Immature natural killer cell (primary cell): ENCODE results near the gene MMP23B. TPM values are rescaled to one million over a fixed set of nuclear protein-coding genes. Genes with fewer than 3 reads are reported as not detected.
"Not testable (repeated sequence)": the region's sequence is repeated elsewhere in the genome, so short reads cannot be mapped to it uniquely, and the experiment has no call there.

ENCODE experiments used
- DNase-seq, 3 donors: peaks; one replicate each; pipeline ENCODE4 v3.0.0; 2022; ENCODE audit warnings: mixed read lengths in 1 of 3
- H3K27ac Mint-ChIP-seq, 6 donors: one replicate each; pipeline ENCODE4 v1.8.0; 2020; ENCODE audit warnings: mixed read lengths in 6 of 6, mild to moderate bottlenecking in 5 of 6, inconsistent platforms in 4 of 6, moderate library complexity in 3 of 6
- H3K27me3 Mint-ChIP-seq, 3 donors: one replicate each; pipeline ENCODE4 v1.8.0; 2020 to 2021; ENCODE audit warnings: low read depth in 3 of 3, mild to moderate bottlenecking in 3 of 3, mixed read lengths in 3 of 3, moderate library complexity in 3 of 3, inconsistent platforms in 1 of 3
- H3K36me3 Mint-ChIP-seq, 3 donors: one replicate each; pipeline ENCODE4 v1.8.0; 2020; ENCODE audit warnings: mixed read lengths in 3 of 3, inconsistent platforms in 2 of 3, mild to moderate bottlenecking in 2 of 3
- H3K4me1 Mint-ChIP-seq, 2 donors: one replicate each; pipeline ENCODE4 v1.8.0; 2020; ENCODE audit warnings: inconsistent platforms in 2 of 2, mild to moderate bottlenecking in 2 of 2, mixed read lengths in 2 of 2, moderate library complexity in 1 of 2
- H3K4me3 Mint-ChIP-seq, 5 donors: one replicate each; pipeline ENCODE4 v1.8.0; 2020; ENCODE audit warnings: mild to moderate bottlenecking in 5 of 5, mixed read lengths in 5 of 5, inconsistent platforms in 3 of 5, moderate library complexity in 3 of 5
- H3K9me3 Mint-ChIP-seq, 6 donors: one replicate each; pipeline ENCODE4 v1.8.0; 2020; ENCODE audit warnings: mild to moderate bottlenecking in 6 of 6, mixed read lengths in 6 of 6, inconsistent platforms in 4 of 6, moderate library complexity in 3 of 6
- polyA plus RNA-seq, 3 donors: library from polyadenylated mRNA; unstranded; fragments of 300-500 nt; fragmentation: Illumina TruSeq; gene quantifications; one replicate each; pipeline ENCODE4 v1.2.3, GENCODE V29; 2021

The MMP23B gene
- 10 to 100 TPM; 10.4 to 22.3 (median 12.6) TPM for polyA plus RNA-seq

DNA sequence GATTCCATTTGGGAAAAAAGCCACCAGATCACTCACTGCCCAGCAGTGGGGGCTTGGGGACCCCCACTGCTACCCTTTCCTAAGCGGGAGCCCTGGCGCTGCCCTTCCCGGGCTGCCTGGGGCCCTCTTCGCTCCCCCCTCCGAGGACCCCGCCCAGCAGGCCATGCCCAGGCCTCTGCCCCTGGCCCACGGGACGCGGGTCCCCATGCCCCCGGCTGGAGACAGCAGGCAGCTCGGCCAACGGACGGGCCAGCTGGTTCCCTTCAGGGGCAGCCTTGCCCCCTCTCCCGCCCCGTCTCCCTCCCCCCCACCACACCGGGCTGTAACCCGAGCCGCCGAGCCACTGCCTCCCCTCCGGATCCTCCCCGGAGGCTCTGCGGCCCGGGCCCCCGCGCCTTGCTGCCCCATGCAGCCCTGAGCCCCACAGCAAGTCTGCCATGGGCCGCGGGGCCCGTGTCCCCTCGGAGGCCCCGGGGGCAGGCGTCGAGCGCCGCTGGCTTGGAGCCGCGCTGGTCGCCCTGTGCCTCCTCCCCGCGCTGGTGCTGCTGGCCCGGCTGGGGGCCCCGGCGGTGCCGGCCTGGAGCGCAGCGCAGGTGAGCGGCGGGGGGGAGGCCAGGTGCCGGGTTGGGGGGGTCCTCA is at the start of gene MMP23B:
Gene MMP23B (plus strand): TSS at position 392 of the 639 bp plus-strand sequence. CDS start 46 bp downstream, at position 438.
- Mint-ChIP-seq H3K27ac (peak within 1 kb of the TSS; percentile 86 to 95 (median 94)), H3K4me3 (peak within 1 kb of the TSS; percentile 85 to 88 (median 86)), H3K36me3 (no peaks in the 10 kb centered on the region), H3K4me1 (peaks cover 0 to 14% of the 10 kb centered on the region in 2 donors), H3K27me3 (peaks cover 8 to 23% (median 10%) of the 10 kb centered on the region in 3 donors), H3K9me3 (peaks cover 0 to 2% (median 0%) of the 10 kb centered on the region in 6 donors)
- DNase-seq: peak in 1 of 3 donors; percentile 26

DNA sequence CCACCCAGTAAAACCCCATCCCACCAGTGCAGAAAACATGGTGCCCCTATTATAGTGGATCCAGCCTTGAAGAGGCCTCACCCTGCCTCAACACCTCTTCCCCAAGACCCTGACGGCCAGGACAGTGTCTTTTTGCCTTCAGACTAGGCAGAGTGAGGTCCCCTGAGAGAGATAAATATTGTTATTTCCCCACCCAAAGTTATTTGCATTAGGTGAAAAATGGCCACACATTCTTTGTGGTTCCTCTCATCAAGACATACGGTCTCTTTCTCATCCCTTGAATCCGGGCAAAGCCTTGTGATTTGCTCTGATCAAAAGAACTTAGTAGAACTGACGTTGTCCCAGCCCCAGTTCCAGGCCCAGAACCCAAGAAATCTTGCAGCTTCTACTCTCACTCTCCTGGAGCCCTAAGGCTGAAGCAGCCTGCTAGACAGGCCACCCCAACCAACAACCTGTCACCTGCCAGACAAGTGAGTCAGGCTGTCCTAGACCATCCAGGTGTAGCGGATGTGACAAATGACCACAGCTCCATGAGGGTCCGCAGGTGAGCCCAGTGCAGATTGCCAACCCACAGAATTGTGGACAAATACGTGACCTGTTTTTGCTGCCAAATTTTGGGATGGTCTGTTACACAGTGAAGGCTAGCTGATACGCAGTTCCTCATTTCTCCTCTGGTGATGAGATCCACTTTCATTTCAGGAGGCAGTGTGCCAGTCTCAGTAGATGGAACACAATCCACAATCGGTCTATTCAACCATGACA is 49.2 kb upstream of the MMP23B start:
- peaks cover 4 to 10% (median 4%) of the 10 kb centered on the region in 3 donors for H3K27me3 Mint-ChIP-seq

DNA sequence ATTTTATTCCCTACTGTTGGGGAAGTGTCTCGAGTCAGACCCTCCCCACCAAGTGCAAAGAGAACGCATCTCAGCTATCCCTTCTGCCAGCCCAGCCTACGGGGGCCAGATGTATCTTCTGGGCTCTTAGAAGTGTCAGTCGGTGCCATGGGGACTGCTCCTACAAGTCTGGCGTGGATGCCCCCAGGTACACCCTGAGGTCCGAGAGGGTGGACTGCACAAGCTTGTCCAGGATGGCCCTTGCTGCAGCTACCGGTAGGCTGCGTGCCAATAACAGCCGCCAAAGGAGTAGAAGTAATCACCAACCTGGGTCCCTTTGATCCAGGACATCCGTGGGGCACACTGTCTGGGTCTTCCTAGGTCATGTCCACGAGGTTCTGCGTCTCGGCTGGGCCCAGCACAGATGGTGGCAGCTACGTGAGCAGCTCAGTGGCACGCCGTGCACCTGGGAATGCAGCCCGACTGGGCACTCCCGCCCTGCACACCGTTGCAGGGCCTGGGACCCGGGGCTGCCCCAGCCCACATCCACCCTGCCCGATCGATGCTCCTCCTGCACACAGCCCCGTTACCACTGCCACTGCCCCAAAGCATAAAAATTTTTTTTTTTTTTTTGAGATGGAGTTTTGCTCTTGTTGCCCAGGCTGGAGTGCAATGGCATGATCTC is 48.5 kb upstream of the MMP23B start:
- no peak for DNase-seq
- no peak overlapping the region for H3K27ac Mint-ChIP-seq
- no peaks in the 10 kb centered on the region for H3K4me1 Mint-ChIP-seq
- peaks cover 0 to 10% (median 4%) of the 10 kb centered on the region in 3 donors for H3K27me3 Mint-ChIP-seq
- no peaks in the 10 kb centered on the region for H3K9me3 Mint-ChIP-seq
- H3K4me3 Mint-ChIP-seq: no peak overlapping the region
- no peaks in the 10 kb centered on the region for H3K36me3 Mint-ChIP-seq

More for the DNA sequence above, 49.2 kb upstream of the MMP23B start:
- Mint-ChIP-seq H3K27ac (no peak overlapping the region), H3K4me1 (no peaks in the 10 kb centered on the region), H3K4me3 (no peak overlapping the region), H3K9me3 (no peaks in the 10 kb centered on the region), H3K36me3 (no peaks in the 10 kb centered on the region)
- DNase-seq: no peak

DNA sequence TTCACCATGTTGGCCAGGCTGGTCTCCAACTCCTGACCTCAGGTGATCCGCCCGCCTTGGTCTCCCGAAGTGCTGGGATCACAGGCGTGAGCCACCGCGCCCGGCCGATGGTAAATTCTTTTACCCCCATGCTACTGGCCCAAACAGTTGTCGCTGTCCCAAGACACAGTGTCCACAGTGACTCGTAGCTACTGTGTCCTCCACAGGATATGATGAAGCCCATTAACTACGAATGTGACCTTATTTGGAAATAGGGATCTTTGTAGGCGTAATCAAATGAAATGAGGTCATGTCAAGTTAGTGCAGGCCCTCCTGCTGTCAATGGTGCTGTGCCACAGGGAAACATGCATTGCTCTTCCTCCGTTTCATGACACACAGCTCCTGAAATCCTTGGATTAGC is 40.5 kb upstream of the MMP23B start:
- no peak overlapping the region for H3K4me3 Mint-ChIP-seq
- H3K4me1 Mint-ChIP-seq: no peaks in the 10 kb centered on the region
- H3K36me3 Mint-ChIP-seq: no peaks in the 10 kb centered on the region
- no peak for DNase-seq
- no peak overlapping the region for H3K27ac Mint-ChIP-seq
- no peaks in the 10 kb centered on the region for H3K9me3 Mint-ChIP-seq
- peaks cover 2 to 4% (median 2%) of the 10 kb centered on the region in 3 donors for H3K27me3 Mint-ChIP-seq

DNA sequence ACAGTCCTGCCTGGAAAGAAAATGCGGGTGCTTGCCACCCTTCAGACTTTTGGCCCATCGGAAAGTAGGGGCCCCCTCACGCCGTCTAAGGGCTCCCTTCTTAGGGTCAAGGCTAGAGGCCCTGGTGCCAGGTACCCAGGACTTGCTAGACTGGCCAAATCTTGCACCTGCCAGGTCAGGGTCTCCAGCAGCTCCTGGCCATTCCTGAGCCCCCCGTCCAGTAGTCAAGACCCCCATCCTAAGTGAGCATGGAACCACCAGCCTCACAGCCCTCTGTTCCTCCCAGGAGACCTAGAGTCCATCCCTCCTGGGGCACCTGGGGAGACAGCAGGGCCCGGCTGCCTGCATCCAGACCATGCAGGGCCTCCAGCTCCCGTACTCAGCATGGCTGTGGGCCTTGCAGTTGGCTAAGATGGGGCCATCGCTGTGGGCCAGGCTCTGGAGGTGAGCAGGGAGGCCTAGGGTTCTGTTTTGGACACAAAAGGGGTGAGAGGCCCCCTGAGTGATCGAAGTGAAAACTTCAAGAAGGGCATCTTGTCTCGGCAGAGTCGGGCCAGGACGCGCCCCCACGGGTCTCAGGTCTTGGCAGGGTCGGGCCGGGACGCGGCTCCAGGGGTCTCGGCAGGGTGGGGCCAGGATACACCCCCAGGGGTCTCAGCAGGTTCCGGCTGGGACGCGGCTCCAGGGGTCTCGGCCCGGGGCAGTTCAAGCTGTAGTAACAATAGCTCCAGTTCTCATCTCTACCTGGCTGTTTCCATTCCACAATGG is 38.0 kb upstream of the MMP23B start:
- Mint-ChIP-seq H3K27ac (no peak overlapping the region), H3K4me3 (no peak overlapping the region), H3K9me3 (no peaks in the 10 kb centered on the region), H3K36me3 (no peaks in the 10 kb centered on the region), H3K27me3 (peaks cover 2 to 5% (median 2%) of the 10 kb centered on the region in 3 donors), H3K4me1 (peaks cover 0 to 5% of the 10 kb centered on the region in 2 donors)
- no peak for DNase-seq

DNA sequence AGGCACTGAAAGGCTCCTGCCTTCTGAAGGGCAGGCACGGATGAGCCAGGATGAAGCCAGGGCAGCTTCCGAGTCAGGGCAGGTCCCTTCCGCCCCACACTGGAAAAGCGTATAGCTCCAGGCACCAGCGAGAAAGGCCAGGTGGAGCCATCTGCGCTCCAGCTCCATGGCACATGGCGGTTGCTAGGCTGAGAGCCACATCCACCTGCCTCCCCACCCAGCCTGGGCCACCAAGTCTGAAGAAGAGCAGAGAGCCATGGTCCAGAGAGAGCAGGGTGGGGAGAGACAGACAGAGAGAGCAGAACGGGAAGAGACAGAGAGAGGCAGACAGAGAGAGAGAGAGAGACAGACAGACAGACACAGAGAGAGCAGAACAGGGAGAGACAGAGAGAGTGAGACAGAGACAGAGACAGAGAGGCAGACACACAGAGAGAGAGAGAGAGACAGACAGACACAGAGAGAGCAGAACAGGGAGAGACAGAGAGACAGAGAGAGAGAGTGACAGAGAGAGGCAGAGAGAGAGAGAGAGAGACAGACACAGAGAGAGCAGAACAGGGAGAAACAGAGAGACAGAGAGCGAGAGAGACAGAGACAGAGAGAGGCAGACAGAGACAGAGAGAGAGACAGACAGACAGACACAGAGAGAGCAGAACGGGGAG is 37.2 kb upstream of the MMP23B start:
- no peak for DNase-seq
- peaks cover 0 to 5% of the 10 kb centered on the region in 2 donors for H3K4me1 Mint-ChIP-seq
- no peaks in the 10 kb centered on the region for H3K36me3 Mint-ChIP-seq
- no peak overlapping the region for H3K27ac Mint-ChIP-seq
- no peak overlapping the region for H3K4me3 Mint-ChIP-seq
- no peaks in the 10 kb centered on the region for H3K9me3 Mint-ChIP-seq
- peaks cover 1 to 5% (median 2%) of the 10 kb centered on the region in 3 donors for H3K27me3 Mint-ChIP-seq

DNA sequence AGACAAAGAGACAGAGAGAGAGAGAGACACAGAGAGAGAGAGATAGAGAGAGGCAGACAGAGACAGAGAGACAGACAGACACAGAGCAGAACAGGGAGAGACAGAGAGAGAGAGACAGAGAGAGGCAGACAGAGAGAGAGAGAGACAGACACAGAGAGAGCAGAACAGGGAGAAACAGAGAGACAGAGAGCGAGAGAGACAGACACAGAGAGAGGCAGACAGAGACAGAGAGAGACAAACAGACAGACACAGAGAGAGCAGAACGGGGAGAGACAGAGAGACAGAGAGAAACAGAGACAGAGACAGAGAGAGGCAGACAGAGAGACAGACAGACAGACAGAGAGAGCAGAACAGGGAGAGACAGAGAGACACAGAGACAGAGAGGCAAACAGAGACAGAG is 36.6 kb upstream of the MMP23B start:
- not testable (repeated sequence) for H3K4me3 Mint-ChIP-seq, H3K9me3 Mint-ChIP-seq, H3K27me3 Mint-ChIP-seq, H3K27ac Mint-ChIP-seq, DNase-seq, H3K36me3 Mint-ChIP-seq, H3K4me1 Mint-ChIP-seq

DNA sequence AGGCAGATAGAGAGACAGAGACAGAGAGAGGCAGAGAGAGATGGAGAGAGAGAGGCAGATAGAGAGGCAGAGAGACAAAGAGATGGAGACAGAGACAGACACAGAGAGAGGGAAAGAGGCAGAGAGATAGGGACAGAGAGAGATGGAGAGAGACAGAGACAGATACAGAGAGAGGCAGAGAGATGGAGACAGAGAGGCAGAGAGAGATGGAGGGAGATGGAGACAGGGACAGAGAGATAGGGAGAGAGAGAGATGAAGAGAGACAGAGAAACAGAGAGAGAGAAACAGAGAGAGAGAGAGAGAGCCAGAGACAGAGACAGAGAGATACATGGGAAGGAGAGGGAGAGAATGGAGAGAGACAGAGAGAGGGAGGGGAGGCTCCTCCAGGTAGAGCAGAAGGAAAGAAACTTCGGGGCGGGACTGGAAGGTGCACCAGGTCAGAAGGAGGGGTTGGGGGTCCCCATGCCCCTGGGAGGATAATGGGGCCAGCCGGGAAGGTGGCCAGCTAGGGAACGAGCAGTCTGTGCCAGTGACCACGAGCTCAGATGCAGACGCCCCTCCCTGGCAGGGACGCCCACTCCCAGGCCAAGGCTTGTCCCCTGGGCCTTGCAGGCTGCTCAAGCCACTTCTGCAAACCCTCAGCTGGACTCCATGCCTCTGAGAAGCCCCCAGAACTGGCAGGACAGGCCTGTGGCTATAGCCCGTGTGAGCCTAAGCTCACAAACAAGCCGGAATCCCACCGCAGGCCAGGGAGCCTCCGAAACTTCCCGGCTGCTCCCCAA is 35.3 kb upstream of the MMP23B start:
- Mint-ChIP-seq H3K9me3 (no peaks in the 10 kb centered on the region), H3K4me1 (peaks cover 0 to 5% of the 10 kb centered on the region in 2 donors), H3K27ac (no peak overlapping the region), H3K27me3 (peaks cover 0 to 3% (median 2%) of the 10 kb centered on the region in 3 donors), H3K4me3 (no peak overlapping the region), H3K36me3 (no peaks in the 10 kb centered on the region)
- DNase-seq: no peak

DNA sequence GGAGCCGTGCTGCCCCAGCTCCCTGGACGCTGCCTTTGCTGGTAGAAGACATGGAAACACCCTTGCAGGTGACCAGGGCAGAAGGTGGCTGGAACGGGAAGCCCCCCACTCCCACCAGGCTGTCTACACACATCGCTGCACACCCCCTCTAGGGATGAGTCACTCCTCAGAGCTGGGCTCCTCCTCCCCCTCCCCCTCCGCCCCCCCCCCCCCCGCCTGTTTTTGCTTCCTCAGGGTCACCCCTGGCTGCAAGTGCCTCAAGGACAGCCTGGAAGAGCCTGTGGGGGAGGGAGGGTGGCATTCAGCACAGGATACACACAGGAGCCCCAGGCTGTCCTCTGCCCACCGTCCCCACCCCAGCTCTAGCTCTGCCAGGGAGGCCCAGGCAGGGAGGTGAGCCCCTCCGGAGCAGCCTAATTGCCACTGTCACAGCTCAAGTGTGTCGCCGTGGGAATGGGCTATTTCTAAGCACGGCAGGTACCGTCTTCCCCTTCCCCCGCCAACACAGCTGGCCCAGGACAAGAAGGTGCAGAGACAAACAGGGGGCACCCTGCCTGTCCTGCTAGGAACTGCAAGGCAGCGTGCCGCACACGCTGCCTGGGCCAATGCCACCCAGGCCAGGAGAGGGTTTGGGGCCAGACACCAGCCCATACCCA is 34.6 kb upstream of the MMP23B start:
- Mint-ChIP-seq H3K27me3 (peaks cover 0 to 3% (median 2%) of the 10 kb centered on the region in 3 donors), H3K9me3 (no peaks in the 10 kb centered on the region), H3K27ac (no peak overlapping the region), H3K4me1 (peaks cover 0 to 5% of the 10 kb centered on the region in 2 donors), H3K36me3 (no peaks in the 10 kb centered on the region), H3K4me3 (no peak overlapping the region)
- DNase-seq: no peak

DNA sequence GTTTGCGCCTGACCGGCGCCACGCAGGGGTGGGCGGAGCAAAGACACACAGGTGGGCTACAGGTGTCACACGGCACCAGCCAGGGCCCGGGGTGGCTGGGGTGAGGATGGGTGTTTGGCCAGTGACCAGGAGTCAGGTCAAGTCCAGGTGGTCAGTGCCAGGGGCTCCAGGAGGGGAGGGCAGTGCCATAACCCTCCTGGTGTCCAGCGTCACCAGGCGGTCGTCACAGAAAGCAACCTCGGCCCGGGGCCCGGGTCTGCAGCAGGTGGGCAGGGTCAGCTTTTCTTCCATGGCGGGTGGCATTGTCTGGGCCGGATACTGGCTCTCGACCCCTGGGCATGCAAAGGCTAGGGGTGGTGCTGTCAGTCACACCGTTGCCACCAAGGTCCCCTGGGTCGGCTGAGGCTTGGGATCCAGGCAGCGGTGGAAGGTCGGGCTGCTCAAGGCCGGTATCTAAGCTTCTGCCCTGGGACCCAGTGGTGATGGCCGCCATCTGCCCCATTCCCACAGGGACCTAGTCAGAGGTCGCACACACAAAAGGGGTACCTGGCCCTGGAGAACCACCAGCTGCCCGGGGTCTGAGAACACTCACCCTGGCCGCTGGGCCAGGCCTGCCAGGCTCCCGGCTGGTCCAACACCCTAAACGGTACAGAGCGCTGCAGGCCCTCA is 33.8 kb upstream of the MMP23B start:
- Mint-ChIP-seq H3K27ac (no peak overlapping the region), H3K9me3 (no peaks in the 10 kb centered on the region), H3K4me1 (peaks cover 0 to 5% of the 10 kb centered on the region in 2 donors), H3K4me3 (peak overlapping the region in 3 of 5 donors; percentile 38 to 72 (median 71)), H3K27me3 (peaks cover 0 to 3% (median 2%) of the 10 kb centered on the region in 3 donors), H3K36me3 (no peaks in the 10 kb centered on the region)
- no peak for DNase-seq

DNA sequence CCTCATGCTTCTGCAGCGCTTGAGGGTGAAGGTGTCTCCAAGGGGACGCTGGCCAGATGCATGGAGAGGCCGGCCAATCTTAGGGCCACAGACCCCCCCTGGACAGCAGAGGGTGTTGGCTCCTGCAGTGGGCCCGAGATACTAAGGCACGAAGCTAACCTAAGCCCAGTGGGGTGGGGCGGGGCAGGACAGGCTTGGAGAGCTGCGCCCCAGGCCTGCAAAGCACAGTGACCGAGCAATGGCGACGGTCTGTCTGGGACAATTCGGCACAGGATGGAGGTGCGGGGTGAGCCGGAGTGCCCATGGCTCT is 33.3 kb upstream of the MMP23B start:
- Mint-ChIP-seq H3K36me3 (no peaks in the 10 kb centered on the region), H3K27ac (no peak overlapping the region), H3K9me3 (no peaks in the 10 kb centered on the region), H3K27me3 (peaks cover 0 to 3% (median 0%) of the 10 kb centered on the region in 3 donors), H3K4me1 (peaks cover 0 to 5% of the 10 kb centered on the region in 2 donors), H3K4me3 (peak overlapping the region; percentile 62 to 72 (median 69))
- no peak for DNase-seq
